GM19023 (cell line): ENCODE data around the gene APOA1.

Source experiments
- ATAC-seq: cut with Tn5 transposase; IDR thresholded peaks from one replicate; pipeline ENCODE4 v1.9.1; 2021; ENCODE audit warnings: mild to moderate bottlenecking, moderate library complexity; ENCODE audit not compliant: unreplicated experiment

Gene APOA1

GRCh38 chr11:116791813-116792143, 45.6 kb downstream of the APOA1 start, which contains the start of gene APOA5:
APOA5 (minus strand) TSS chr11:116791879; CDS start chr11:116791860, 19 bp downstream.
- ATAC-seq, result no peak

- no peak for ATAC-seq
Measured at GRCh38 chr11:116791002-116791812, 46.2 kb downstream of the APOA1 start.

- ATAC-seq, result no peak
Measured at GRCh38 chr11:116790167-116791001, 47.0 kb downstream of the APOA1 start.

GRCh38 chr11:116788975-116789374, 48.4 kb downstream of the APOA1 start:
- ATAC-seq, result no peak

- ATAC-seq, result no peak
Measured at GRCh38 chr11:116788534-116788933, 48.9 kb downstream of the APOA1 start.

- ATAC-seq, result peak; percentile 83
Measured at GRCh38 chr11:116787786-116788486, 49.5 kb downstream of the APOA1 start, which contains the start of gene ZPR1. ZPR1 (minus strand) TSS chr11:116788023; CDS start chr11:116787990, 33 bp downstream.

GRCh38 chr11:116787436-116787785, 50.0 kb downstream of the APOA1 start:
- ATAC-seq, result no peak

GRCh38 chr11:116786966-116787365, 50.5 kb downstream of the APOA1 start:
- no peak for ATAC-seq

GRCh38 chr11:116786326-116786725, 51.1 kb downstream of the APOA1 start:
- ATAC-seq, result no peak
